ENCODE data around the gene RNASEL. TPM values are rescaled to one million over a fixed set of nuclear protein-coding genes. Genes with fewer than 3 reads are reported as not detected.

Gene RNASEL
- total RNA-seq, 1 experiment from 2014 or later = 5.9 TPM

DNA sequence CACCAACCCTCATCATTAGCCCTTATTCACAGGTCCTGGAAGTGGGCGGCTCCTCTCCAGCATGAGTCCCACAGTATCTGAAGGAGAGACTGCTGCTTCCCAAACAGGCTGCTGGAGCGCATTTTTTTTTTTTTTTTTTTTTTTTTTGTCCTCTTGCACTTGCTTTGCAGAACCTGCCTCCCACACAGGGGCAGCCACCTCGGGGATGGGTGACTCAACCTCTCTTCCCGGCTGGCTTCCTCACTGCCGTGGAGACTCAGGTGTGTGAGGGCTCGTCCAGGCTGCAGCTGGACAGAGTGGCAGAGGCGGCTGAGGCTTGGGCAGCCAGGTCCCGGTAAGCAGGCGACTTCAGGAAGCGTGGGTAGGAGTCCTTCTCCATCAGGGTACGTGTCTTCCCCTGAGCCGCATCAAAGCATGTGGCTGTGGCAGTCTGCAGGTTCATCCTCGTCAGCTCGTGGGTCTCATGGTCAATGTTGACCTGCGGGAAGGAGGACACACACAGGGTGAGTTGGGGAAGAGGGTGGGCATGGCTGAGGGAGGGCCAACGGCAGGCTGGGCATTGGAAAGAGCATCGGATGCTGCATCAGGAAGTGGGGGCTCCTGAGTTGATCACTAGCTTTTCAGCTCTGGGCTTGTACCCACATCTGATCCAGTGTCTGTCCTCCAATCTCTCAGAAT lies 11.1 kb upstream of the RNASEL start:
- DNase-seq (ENCODE audit: low read depth) = no peak

- no peak for DNase-seq (ENCODE audit: low read depth)
Observed at GRCh38 chr1:182599339-182599738, 10.3 kb upstream of the RNASEL start.

GRCh38 chr1:182598296-182598695 lies 9.2 kb upstream of the RNASEL start:
- no peak for DNase-seq (ENCODE audit: low read depth)

DNA sequence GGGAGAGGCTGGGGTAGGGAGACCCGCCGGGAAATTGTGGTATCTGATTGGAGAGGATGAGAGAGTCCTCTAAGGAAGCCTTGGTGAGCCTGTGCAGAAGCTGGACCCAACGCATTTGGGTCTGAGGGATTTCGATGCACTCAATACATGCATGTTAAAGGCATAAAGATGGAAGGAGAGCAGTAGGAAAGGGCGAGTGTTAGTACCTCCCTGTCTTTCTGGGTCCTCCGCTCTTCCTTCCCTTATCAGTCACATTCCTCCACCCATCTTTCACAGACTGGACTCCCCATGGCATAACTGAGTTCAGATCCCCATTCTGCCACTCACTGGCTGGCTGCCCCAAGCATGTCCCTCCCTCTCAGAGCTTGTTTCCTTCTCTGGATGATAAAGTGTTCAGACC lies 7.9 kb upstream of the RNASEL start:
- no peak for DNase-seq (ENCODE audit: low read depth)

DNA sequence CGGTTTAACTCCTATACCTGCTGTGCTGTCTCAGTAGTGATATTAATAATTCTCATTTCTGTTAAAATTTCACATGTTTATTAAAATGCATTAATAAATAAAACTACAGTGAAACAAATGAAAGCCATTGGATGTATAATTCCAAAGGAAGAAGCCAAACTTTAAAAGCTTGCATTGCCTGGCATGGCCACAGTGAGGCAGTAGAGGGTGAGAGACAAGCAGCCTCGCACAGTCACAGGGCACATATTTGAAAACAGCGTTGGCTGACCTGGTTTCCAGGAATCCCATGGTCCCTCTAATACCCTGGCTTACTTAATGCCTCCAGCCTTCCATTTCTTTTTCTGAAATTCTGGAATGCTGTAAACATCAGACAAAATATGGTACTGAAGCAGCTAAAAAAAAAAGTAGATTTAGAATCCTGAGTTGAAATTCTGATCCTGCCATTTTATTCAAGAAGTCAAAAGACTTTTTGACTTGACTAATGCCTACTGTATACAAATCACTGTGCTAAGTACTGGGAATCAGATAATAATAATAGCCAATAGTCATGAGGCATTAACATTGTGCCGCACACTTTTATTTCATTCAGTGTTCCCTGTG lies 6.7 kb upstream of the RNASEL start:
- peak; percentile 51 for DNase-seq (ENCODE audit: low read depth)

- DNase-seq (ENCODE audit: low read depth) = no peak
Observed at GRCh38 chr1:182589931-182590330, 875 bp upstream of the RNASEL start.

- DNase-seq (ENCODE audit: low read depth) = no peak
Observed at GRCh38 chr1:182589520-182589919, 464 bp upstream of the RNASEL start.

DNA sequence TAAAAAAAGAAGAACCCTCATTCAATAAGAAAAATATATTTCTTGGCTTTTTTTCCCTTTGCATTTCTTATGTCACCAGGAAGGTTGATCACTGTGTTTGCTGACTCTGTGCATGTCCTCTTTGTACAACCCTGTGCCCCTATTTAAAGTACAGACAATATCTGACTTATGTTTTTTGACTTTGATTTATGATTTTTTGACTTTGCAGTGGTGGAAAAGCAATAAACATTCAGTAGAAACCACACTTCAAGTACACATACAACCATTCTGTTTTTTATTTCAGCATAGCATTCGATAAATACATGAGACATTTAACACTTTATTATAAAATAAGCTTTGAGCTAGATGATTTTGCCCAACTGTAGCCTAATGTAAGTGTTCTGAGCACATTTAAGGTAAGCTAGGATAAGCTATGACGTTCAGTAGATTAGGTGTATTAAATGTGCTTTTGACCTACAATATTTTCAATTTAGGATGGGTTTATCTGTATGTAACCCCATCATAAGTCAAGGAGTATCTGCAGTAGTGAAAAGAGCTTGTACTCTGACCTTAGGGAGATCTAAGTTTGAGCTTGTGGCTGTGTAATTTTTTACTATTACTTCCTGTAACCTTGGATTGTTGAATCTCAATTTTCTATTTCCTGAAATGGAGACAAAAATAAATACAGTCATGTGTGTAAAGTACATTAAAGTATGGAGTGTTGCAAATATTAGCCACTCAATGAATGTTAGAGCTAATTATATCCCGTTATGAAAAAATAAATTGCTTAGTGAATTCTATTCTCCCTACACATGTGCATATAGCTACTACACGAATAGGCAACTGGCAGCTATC lies 1.2 kb downstream of the RNASEL start:
- no peak for DNase-seq (ENCODE audit: low read depth)

- DNase-seq (ENCODE audit: low read depth) = no peak
Observed at GRCh38 chr1:182587093-182587492, 2.0 kb downstream of the RNASEL start.

GRCh38 chr1:182586380-182586779 lies 2.7 kb downstream of the RNASEL start:
- DNase-seq (ENCODE audit: low read depth) = no peak

GRCh38 chr1:182584746-182585145 lies 4.3 kb downstream of the RNASEL start:
- DNase-seq (ENCODE audit: low read depth) = no peak

GRCh38 chr1:182580736-182581135 lies 8.3 kb downstream of the RNASEL start:
- DNase-seq (ENCODE audit: low read depth) = no peak

- peak; percentile 60 for DNase-seq (ENCODE audit: low read depth)
Observed at GRCh38 chr1:182575540-182576149, 13.4 kb downstream of the RNASEL start.

DNA sequence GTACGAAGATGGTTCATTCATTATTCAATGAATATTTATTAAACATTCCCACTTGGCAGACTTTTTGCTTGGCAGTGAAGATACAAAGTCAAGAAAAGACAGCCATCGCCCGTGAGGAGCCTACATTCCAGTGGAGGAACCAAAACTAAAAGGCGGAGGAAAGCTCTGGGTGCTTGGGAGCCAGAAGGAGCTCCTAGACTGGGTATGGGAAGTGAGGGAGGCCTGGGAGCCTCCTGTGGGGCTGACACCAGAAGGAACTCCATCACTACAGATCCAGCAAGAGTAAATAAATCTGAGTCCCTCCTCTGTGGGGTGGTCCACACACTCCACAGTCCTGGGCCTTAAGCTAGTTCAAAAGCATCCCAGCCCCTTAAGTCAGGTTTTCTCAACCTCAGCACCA lies 14.9 kb downstream of the RNASEL start:
- DNase-seq (ENCODE audit: low read depth) = no peak

DNA sequence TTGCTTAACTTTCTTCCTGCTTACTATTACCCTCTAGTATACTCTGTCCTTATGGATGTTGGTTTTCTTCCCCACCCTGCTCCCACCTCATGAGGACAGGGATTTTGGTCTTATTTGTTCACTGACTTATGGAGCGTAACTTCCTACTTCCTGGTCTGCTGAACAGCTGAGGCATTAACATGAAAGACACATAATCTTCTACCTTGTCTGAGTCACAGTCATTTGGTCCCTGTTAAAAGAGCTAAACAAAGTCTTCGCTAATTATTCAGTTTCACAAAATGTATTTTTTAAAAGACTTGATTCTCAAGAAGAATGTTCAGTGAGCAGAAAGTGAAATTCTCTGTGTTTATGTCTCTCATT lies 18.5 kb downstream of the RNASEL start:
- no peak for DNase-seq (ENCODE audit: low read depth)

DNA sequence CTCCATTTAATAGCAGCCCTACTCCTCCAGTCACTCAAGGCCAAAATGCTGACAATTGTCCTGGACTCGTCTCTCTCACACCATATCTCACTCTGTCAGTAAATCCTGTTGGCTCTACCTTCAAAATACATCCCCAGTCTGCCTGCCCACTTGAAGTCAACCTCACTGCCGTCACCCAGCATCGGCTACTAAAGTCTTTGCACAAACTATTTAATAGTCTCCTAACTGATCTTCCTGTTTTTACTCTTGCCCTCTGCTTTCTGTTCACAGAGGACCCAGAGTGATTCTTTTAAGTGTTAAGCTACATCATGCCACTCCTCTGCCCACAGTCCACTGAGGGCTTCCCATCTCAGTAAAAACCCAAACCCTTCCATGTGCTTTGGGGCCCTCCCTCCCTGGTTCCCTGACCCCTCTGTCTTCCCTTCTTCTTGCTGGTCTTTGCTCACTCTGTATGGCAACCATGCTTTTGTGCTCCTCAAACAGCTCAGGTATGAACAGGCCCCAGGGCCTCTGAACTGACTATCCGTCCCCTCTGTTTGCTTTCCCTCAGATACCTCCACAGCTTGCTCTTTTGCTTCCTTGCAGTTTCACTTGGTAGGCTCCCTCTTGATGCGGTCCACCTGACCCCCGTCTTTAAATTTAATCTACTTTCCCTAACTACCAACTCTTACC lies 19.0 kb downstream of the RNASEL start:
- DNase-seq (ENCODE audit: low read depth) = no peak

DNA sequence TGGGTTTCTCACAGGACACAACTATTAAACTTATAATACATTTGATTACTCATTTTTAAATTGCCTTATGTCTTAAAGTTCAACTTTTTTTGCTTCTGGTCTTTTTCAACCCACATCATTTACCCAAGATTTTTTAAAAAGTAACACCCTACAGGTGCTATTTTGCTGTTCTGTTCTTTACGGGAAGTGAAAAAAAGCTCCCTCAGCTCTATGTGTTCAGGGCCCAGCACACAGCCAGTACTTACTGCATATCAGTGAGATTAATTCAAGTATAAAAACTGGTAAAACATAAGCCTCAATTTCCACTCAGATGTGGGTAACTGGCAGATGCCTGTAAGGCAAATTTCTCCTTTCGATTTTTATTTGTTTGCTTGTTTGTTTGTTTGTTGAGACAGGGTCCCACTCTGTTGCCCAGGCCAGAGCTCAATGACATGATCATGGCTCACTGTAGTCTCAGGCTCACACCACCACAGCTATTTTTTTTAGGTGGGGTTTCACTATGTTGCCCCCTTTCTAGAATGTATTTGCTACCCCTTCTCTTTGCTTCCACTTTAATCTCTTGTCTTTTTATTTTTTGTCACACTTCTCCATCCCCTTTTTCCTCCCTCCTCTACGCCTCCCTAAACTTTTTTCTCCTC lies 20.3 kb downstream of the RNASEL start:
- DNase-seq (ENCODE audit: low read depth) = no peak

DNA sequence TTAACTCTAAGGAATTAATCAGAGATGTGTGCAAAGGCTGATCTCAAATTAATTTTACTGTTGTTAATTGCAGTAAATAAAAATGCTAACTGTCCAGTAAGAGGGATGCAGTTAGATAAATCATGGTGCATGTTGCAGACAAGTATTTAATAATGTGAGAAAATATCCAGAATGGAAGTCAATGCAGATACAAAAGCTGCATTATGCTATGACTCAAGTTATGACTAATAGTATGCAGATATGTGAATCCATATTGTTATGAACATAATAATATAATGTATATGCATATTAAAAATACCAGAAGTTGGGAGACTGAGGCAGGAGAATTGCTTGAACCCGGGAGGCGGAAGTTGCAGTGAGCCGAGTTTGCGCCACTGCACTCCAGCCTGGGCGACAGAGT lies 21.4 kb downstream of the RNASEL start:
- no peak for DNase-seq (ENCODE audit: low read depth)

DNA sequence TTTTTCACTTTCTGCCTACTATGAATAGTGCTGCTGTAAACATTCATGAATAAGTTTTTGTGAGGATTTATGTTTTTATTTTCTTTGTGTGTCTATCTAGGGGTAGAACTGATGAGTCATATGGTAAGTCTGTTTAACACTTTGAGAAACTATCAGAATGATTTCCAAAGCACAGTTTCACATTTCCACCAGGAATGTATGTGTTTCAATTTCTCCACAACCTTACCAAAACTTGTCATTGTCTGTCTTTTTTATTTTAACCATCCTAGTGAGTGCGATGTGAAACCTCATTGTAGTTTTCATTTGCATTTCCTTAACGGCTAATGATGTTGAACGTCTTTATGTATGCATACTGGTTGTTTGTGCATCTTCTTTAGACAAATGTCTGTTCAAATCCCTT lies 23.5 kb downstream of the RNASEL start:
- DNase-seq (ENCODE audit: low read depth) = no peak

DNA sequence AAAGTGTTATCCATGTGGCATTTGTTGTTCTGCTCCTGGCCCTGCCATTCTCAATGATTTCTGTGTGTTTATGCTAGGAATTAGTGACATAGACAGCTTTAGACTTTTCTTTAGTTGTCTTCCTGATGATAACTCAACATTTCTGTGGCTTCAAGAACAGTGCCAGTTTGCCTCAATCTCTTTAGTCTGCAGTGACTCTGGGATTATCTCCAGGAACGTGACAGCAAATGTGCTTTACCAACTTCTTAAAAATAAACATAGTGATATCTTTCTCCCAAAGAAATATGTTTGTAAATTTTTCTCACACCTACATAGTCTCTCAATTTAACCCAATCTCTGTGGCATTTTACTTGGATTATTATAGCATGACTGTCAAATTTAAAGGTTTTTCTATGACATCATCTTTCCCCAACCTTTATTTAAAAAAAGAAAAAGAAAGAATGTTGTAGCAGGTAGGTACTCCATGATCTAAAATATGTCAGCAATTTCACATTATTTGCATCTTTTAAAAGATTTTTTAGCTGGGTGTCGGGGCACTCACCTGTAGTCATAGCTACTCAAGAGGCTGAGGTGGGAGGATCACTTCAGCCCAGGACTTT lies 24.6 kb downstream of the RNASEL start:
- DNase-seq (ENCODE audit: low read depth) = no peak

DNA sequence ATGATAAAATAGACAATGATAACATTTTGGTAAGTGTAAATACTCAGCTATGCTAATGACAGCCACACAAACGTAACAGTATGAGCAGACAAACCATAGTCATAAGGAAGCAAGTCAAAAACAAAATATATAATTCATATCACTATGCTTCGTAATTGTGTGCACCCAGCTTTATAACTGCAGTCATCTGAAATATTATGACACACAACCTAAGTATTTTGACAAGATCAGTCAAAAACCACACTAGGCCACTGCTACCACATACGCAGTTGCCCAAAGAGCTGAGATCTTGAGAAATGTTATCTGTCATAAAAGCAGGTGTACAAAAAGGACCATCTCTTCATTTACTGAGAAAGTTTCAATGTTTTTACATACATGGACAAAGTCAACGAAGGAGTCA lies 26.0 kb downstream of the RNASEL start:
- no peak for DNase-seq (ENCODE audit: low read depth)

All from RPMI7951 (cell line).